ENCODE data around the gene SIL1.
"Not testable (repeated sequence)": the region's sequence is repeated elsewhere in the genome, so short reads cannot be mapped to it uniquely, and the experiment has no call there.

Gene SIL1

GRCh38 chr5:139092741-139093343, 105.3 kb downstream of the SIL1 start:
- Mint-ChIP-seq H3K36me3 (peaks cover 10% of the 10 kb centered on the region), H3K27me3 (no peaks in the 10 kb centered on the region), H3K4me1 (peaks cover 9% of the 10 kb centered on the region), H3K27ac (no peak overlapping the region), H3K9me3 (no peaks in the 10 kb centered on the region), H3K4me3 (no peak overlapping the region)

GRCh38 chr5:139091439-139092156, 106.6 kb downstream of the SIL1 start:
- Mint-ChIP-seq H3K27ac (no peak overlapping the region), H3K36me3 (peaks cover 13% of the 10 kb centered on the region), H3K4me3 (no peak overlapping the region), H3K27me3 (no peaks in the 10 kb centered on the region), H3K9me3 (no peaks in the 10 kb centered on the region), H3K4me1 (peaks cover 9% of the 10 kb centered on the region)

GRCh38 chr5:139090581-139090980, 107.6 kb downstream of the SIL1 start:
- no peak overlapping the region for H3K27ac Mint-ChIP-seq

GRCh38 chr5:139088024-139088423, 110.1 kb downstream of the SIL1 start:
- H3K9me3 Mint-ChIP-seq, result peaks cover 10% of the 10 kb centered on the region
- H3K27ac Mint-ChIP-seq, result no peak overlapping the region
- H3K27me3 Mint-ChIP-seq, result no peaks in the 10 kb centered on the region
- H3K4me1 Mint-ChIP-seq, result peaks cover 9% of the 10 kb centered on the region
- no peak overlapping the region for H3K4me3 Mint-ChIP-seq
- peaks cover 24% of the 10 kb centered on the region for H3K36me3 Mint-ChIP-seq

More at GRCh38 chr5:139090581-139090980, 107.6 kb downstream of the SIL1 start:
- H3K36me3 Mint-ChIP-seq, result peaks cover 16% of the 10 kb centered on the region
- H3K4me1 Mint-ChIP-seq, result peaks cover 9% of the 10 kb centered on the region
- no peak overlapping the region for H3K4me3 Mint-ChIP-seq
- peaks cover under 1% of the 10 kb centered on the region for H3K9me3 Mint-ChIP-seq
- no peaks in the 10 kb centered on the region for H3K27me3 Mint-ChIP-seq

- Mint-ChIP-seq H3K4me3 (no peak overlapping the region), H3K36me3 (peaks cover 16% of the 10 kb centered on the region), H3K27ac (no peak overlapping the region), H3K27me3 (no peaks in the 10 kb centered on the region), H3K4me1 (peaks cover 8% of the 10 kb centered on the region), H3K9me3 (peaks cover 10% of the 10 kb centered on the region)
Measured at GRCh38 chr5:139082813-139083498, 115.2 kb downstream of the SIL1 start.

- H3K27ac Mint-ChIP-seq, result no peak overlapping the region
- H3K9me3 Mint-ChIP-seq, result peaks cover 4% of the 10 kb centered on the region
- peaks cover 8% of the 10 kb centered on the region for H3K4me1 Mint-ChIP-seq
- no peak overlapping the region for H3K4me3 Mint-ChIP-seq
- H3K36me3 Mint-ChIP-seq, result peaks cover 10% of the 10 kb centered on the region
- H3K27me3 Mint-ChIP-seq, result no peaks in the 10 kb centered on the region
Measured at GRCh38 chr5:139079991-139080610, 118.1 kb downstream of the SIL1 start.

- no peak overlapping the region for H3K4me3 Mint-ChIP-seq
- peaks cover 8% of the 10 kb centered on the region for H3K4me1 Mint-ChIP-seq
- peaks cover 6% of the 10 kb centered on the region for H3K36me3 Mint-ChIP-seq
- no peak overlapping the region for H3K27ac Mint-ChIP-seq
- H3K9me3 Mint-ChIP-seq, result no peaks in the 10 kb centered on the region
- H3K27me3 Mint-ChIP-seq, result no peaks in the 10 kb centered on the region
Measured at GRCh38 chr5:139079225-139079990, 118.8 kb downstream of the SIL1 start.

- Mint-ChIP-seq H3K27ac (no peak overlapping the region), H3K9me3 (no peaks in the 10 kb centered on the region), H3K27me3 (no peaks in the 10 kb centered on the region), H3K4me3 (no peak overlapping the region), H3K4me1 (peaks cover 8% of the 10 kb centered on the region), H3K36me3 (peaks cover 6% of the 10 kb centered on the region)
Measured at GRCh38 chr5:139078345-139078744, 119.8 kb downstream of the SIL1 start.

- no peaks in the 10 kb centered on the region for H3K9me3 Mint-ChIP-seq
- H3K4me3 Mint-ChIP-seq, result no peak overlapping the region
- H3K27ac Mint-ChIP-seq, result no peak overlapping the region
- H3K27me3 Mint-ChIP-seq, result no peaks in the 10 kb centered on the region
- H3K4me1 Mint-ChIP-seq, result peaks cover 8% of the 10 kb centered on the region
- H3K36me3 Mint-ChIP-seq, result peaks cover 6% of the 10 kb centered on the region
Measured at GRCh38 chr5:139077899-139078298, 120.3 kb downstream of the SIL1 start.

GRCh38 chr5:139076111-139076510, 122.1 kb downstream of the SIL1 start:
- no peaks in the 10 kb centered on the region for H3K9me3 Mint-ChIP-seq
- no peaks in the 10 kb centered on the region for H3K27me3 Mint-ChIP-seq
- H3K27ac Mint-ChIP-seq, result no peak overlapping the region

GRCh38 chr5:139075066-139076050, 122.8 kb downstream of the SIL1 start:
- no peaks in the 10 kb centered on the region for H3K27me3 Mint-ChIP-seq
- no peak overlapping the region for H3K27ac Mint-ChIP-seq
- no peaks in the 10 kb centered on the region for H3K9me3 Mint-ChIP-seq
- H3K4me1 Mint-ChIP-seq, result peaks cover 8% of the 10 kb centered on the region
- H3K4me3 Mint-ChIP-seq, result no peak overlapping the region
- H3K36me3 Mint-ChIP-seq, result peaks cover 4% of the 10 kb centered on the region

More at GRCh38 chr5:139076111-139076510, 122.1 kb downstream of the SIL1 start:
- Mint-ChIP-seq H3K4me1 (peaks cover 8% of the 10 kb centered on the region), H3K36me3 (peaks cover 4% of the 10 kb centered on the region), H3K4me3 (no peak overlapping the region)

- H3K27me3 Mint-ChIP-seq, H3K9me3 Mint-ChIP-seq, H3K4me3 Mint-ChIP-seq, H3K4me1 Mint-ChIP-seq, H3K36me3 Mint-ChIP-seq, H3K27ac Mint-ChIP-seq: not testable (repeated sequence)
Measured at GRCh38 chr5:139073956-139074355, 124.2 kb downstream of the SIL1 start.

GRCh38 chr5:139068494-139069151, 129.5 kb downstream of the SIL1 start:
- no peaks in the 10 kb centered on the region for H3K27me3 Mint-ChIP-seq
- no peak overlapping the region for H3K27ac Mint-ChIP-seq
- no peak overlapping the region for H3K4me3 Mint-ChIP-seq
- no peaks in the 10 kb centered on the region for H3K9me3 Mint-ChIP-seq
- H3K4me1 Mint-ChIP-seq, result peaks cover 15% of the 10 kb centered on the region
- peaks cover 4% of the 10 kb centered on the region for H3K36me3 Mint-ChIP-seq

- Mint-ChIP-seq H3K4me3 (no peak overlapping the region), H3K4me1 (peaks cover 15% of the 10 kb centered on the region), H3K36me3 (peaks cover 4% of the 10 kb centered on the region), H3K27me3 (no peaks in the 10 kb centered on the region), H3K9me3 (no peaks in the 10 kb centered on the region), H3K27ac (no peak overlapping the region)
Measured at GRCh38 chr5:139068060-139068459, 130.1 kb downstream of the SIL1 start.

Measured in activated naive CD4-positive, alpha-beta T cell treated with anti-CD3 and anti-CD28 coated beads, Interleukin-2, amount 50 U/mL, for 24 hours (primary cell).